ENCODE data around the gene FBN1. TPM values are rescaled to one million over a fixed set of nuclear protein-coding genes. Genes with fewer than 3 reads are reported as not detected.
A peak's percentile ranks its signal among the peaks of the same experiment; 100 is the strongest.

The FBN1 gene
- total RNA-seq, 4 donors from 2014 or later: 153 to 266 (median 203) TPM

DNA sequence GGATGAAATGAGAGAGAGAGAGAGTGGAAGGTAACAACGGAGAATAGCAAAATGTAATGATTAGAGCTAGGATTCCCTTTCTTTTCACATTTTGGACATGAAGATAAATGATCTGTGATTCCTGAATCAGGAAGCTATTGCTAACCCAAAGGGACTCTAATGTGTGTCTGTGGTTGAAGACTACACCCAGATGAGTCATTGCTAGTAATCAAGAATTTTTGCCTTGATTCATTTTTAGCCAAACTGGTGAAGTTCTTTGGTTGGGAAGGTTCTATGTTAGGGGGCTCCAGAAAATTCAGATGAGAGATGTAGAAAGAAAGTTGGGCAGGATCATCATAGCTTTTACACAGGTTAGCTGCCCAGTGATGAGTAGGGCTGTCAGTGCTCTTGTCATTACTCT lies 197.9 kb downstream of the FBN1 start:
- Histone ChIP-seq H3K36me3 (peaks cover 6 to 100% of the 10 kb centered on the region in 2 donors), H3K4me1 (no peaks in the 10 kb centered on the region), H3K9me3 (no peaks in the 10 kb centered on the region), H3K27ac (no peak overlapping the region), H3K27me3 (no peaks in the 10 kb centered on the region), H3K4me3 (no peak overlapping the region)
- ATAC-seq: no peak
- TF ChIP-seq POLR2A (IDR thresholded peaks at IDR 0.05): no peak
- TF ChIP-seq, protein P1, sequence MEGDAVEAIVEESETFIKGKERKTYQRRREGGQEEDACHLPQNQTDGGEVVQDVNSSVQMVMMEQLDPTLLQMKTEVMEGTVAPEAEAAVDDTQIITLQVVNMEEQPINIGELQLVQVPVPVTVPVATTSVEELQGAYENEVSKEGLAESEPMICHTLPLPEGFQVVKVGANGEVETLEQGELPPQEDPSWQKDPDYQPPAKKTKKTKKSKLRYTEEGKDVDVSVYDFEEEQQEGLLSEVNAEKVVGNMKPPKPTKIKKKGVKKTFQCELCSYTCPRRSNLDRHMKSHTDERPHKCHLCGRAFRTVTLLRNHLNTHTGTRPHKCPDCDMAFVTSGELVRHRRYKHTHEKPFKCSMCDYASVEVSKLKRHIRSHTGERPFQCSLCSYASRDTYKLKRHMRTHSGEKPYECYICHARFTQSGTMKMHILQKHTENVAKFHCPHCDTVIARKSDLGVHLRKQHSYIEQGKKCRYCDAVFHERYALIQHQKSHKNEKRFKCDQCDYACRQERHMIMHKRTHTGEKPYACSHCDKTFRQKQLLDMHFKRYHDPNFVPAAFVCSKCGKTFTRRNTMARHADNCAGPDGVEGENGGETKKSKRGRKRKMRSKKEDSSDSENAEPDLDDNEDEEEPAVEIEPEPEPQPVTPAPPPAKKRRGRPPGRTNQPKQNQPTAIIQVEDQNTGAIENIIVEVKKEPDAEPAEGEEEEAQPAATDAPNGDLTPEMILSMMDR (IDR thresholded peaks at IDR 0.05): no peak
- TF ChIP-seq EP300 (IDR thresholded peaks at IDR 0.05): no peak
- no peak for TF ChIP-seq POLR2AphosphoS5 (IDR thresholded peaks at IDR 0.05)
- WGBS, 2 donors (ENCODE audit: low coverage in 1 of 2): 75 to 82% methylated on average over 1 of the region's 1 CpG

DNA sequence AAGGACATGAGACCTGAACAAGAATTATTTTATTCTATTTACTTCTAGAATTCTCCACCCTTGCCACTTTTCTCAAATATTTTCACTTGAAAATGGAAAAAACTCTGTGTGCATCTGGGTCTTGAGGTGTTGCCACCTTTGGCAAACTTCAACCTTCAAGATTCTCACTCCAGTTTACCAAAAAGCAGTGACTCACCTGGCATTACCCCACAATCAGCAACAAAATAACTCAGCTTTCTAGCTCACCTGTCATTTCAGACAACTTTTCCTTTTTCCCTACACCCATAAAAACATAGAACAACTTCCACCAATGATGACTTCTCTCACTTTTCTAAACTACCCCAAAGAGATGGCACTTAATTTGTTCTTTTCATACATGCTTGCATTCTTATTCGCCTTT lies 198.5 kb downstream of the FBN1 start:
- Histone ChIP-seq H3K27me3 (no peaks in the 10 kb centered on the region), H3K27ac (no peak overlapping the region), H3K9me3 (no peaks in the 10 kb centered on the region), H3K4me1 (no peaks in the 10 kb centered on the region), H3K36me3 (peaks cover 6 to 100% of the 10 kb centered on the region in 2 donors), H3K4me3 (no peak overlapping the region)
- ATAC-seq: no peak
- 88 to 100% methylated on average over 1 of the region's 1 CpG for WGBS, 2 donors (ENCODE audit: low coverage in 1 of 2)
- TF ChIP-seq, protein P1 (IDR thresholded peaks at IDR 0.05): no peak
- TF ChIP-seq EP300 (IDR thresholded peaks at IDR 0.05) (no peak), POLR2AphosphoS5 (IDR thresholded peaks at IDR 0.05) (no peak), POLR2A (IDR thresholded peaks at IDR 0.05) (no peak)

DNA sequence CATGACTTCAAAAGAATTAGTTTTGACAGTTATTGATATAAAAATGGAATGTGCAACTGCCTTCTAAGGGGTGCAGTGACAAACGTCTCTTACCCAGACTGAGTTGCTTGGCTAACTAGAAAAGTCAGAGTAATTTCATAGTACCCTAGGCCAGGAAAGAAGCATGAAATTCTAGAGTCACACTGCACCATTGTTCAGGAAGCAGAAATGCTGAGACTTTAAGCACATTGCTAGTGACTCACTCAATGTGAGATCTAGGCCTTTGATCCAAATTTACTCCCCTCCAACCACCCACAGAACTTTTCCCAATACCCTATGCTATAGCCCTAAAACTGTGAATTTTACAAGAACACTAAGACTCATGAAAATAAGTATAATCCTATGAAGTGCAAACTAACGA lies 203.5 kb downstream of the FBN1 start:
- no peak for TF ChIP-seq POLR2A (IDR thresholded peaks at IDR 0.05)
- no peak for TF ChIP-seq EP300 (IDR thresholded peaks at IDR 0.05)
- TF ChIP-seq, protein P1 (IDR thresholded peaks at IDR 0.05): no peak
- no peak for TF ChIP-seq POLR2AphosphoS5 (IDR thresholded peaks at IDR 0.05)
- WGBS, 2 donors (ENCODE audit: low coverage in 1 of 2): 70 to 100% methylated on average over 1 to 2 of the region's 2 CpGs
- Histone ChIP-seq H3K36me3 (peaks cover 13 to 100% of the 10 kb centered on the region in 2 donors), H3K27ac (no peak overlapping the region), H3K27me3 (no peaks in the 10 kb centered on the region), H3K4me3 (no peak overlapping the region), H3K4me1 (peaks cover 0 to 13% (median 0%) of the 10 kb centered on the region in 3 donors), H3K9me3 (no peaks in the 10 kb centered on the region)
- no peak for ATAC-seq

DNA sequence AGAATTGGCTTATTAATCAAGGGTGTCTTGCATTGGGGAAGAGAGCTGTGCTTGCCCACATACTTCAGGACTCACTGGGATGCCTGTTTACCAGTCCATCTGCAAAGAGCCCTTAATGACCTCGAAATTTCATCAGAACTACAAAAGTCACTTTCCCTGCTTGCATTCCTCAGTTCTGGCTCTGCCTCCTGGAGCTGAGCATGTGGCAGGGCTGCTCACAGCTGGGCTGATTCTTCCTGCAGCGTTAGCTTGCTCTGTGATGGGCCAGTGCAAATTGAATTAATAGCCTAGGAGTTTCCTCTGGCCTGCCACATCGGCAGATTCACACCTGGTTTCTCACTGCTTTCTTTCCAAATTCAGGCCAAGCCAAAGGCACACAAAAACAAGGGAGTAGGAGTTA lies 205.4 kb downstream of the FBN1 start:
- peaks cover 16 to 100% of the 10 kb centered on the region in 2 donors for H3K36me3 ChIP-seq
- peak; percentile 88 for ATAC-seq
- 37% methylated on average over 2 of the region's 3 CpGs; no CpG with 5 or more reads in 1 of the 2 donors for WGBS, 2 donors (ENCODE audit: low coverage in 1 of 2)

DNA sequence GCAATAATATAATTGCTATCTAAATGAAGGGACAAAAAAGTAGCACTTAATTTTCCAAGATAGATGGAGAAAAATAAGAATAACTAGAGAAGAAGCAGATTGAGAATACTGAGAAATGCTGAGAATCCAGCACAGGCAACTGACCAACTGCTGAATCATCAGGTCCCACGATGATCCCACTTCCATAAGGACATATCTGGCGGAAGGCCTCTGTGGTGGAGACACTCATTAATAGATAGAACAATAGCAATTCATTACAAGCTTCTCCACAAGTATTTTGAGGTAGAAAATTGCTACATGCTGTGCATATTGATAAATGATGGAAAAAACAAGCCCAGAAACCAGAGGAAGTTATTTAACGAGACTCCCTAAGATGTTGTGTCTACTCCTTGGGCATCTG lies 208.3 kb downstream of the FBN1 start:
- H3K9me3 ChIP-seq: no peaks in the 10 kb centered on the region
- no peaks in the 10 kb centered on the region for H3K27me3 ChIP-seq
- H3K4me1 ChIP-seq: peaks cover 0 to 13% (median 0%) of the 10 kb centered on the region in 3 donors
- H3K36me3 ChIP-seq: peaks cover 20 to 100% of the 10 kb centered on the region in 2 donors
- TF ChIP-seq POLR2A (IDR thresholded peaks at IDR 0.05) (no peak), EP300 (IDR thresholded peaks at IDR 0.05) (no peak), POLR2AphosphoS5 (IDR thresholded peaks at IDR 0.05) (no peak)
- TF ChIP-seq, protein P1 (IDR thresholded peaks at IDR 0.05): no peak
- ATAC-seq: no peak
- H3K27ac ChIP-seq: no peak overlapping the region
- no peak overlapping the region for H3K4me3 ChIP-seq
- 57 to 74% methylated on average over 3 of the region's 3 CpGs for WGBS, 2 donors (ENCODE audit: low coverage in 1 of 2)

More for the DNA sequence above, 205.4 kb downstream of the FBN1 start:
- H3K4me3 ChIP-seq: no peak overlapping the region
- H3K27me3 ChIP-seq: no peaks in the 10 kb centered on the region
- no peaks in the 10 kb centered on the region for H3K9me3 ChIP-seq
- peak overlapping the region in 2 of 4 donors; percentile 32 to 47 for H3K27ac ChIP-seq
- peaks cover 0 to 13% (median 0%) of the 10 kb centered on the region in 3 donors for H3K4me1 ChIP-seq
- TF ChIP-seq POLR2AphosphoS5 (IDR thresholded peaks at IDR 0.05): peak; percentile 57
- TF ChIP-seq EP300 (IDR thresholded peaks at IDR 0.05): no peak
